ENCODE measurements around the gene DNAI2. TPM values are rescaled to one million over a fixed set of nuclear protein-coding genes. Genes with fewer than 3 reads are reported as not detected.

DNAI2 gene
- total RNA-seq, 1 experiment from 2014 or later = 0.26 TPM

DNA sequence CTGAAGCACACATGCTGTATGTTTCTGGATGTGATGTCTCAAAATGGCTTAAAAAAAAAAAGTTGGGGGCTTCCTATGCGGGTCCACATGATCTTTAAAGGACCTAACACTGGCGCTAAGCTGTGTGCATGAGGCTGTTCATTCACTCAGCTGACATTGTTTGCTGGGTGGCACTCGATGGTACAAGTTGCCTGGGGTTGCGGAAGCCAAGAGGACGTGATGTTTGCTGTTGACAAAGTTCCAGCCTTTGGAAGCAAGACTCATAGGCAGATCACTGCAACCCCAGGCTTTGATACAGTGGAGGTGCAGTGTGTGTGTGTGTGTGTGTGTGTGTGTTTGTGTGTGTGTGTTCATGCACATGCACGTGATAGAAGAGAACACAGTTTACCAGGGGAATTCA lies 29.5 kb upstream of the DNAI2 start (continued):
- TF ChIP-seq, protein P1, sequence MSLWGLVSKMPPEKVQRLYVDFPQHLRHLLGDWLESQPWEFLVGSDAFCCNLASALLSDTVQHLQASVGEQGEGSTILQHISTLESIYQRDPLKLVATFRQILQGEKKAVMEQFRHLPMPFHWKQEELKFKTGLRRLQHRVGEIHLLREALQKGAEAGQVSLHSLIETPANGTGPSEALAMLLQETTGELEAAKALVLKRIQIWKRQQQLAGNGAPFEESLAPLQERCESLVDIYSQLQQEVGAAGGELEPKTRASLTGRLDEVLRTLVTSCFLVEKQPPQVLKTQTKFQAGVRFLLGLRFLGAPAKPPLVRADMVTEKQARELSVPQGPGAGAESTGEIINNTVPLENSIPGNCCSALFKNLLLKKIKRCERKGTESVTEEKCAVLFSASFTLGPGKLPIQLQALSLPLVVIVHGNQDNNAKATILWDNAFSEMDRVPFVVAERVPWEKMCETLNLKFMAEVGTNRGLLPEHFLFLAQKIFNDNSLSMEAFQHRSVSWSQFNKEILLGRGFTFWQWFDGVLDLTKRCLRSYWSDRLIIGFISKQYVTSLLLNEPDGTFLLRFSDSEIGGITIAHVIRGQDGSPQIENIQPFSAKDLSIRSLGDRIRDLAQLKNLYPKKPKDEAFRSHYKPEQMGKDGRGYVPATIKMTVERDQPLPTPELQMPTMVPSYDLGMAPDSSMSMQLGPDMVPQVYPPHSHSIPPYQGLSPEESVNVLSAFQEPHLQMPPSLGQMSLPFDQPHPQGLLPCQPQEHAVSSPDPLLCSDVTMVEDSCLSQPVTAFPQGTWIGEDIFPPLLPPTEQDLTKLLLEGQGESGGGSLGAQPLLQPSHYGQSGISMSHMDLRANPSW (CRISPR knock-in tag; conservative IDR thresholded peaks at IDR 0.05; ENCODE audit: low read depth) = no peak
- no peak for TF ChIP-seq ETV6 (CRISPR knock-in tag; IDR thresholded peaks at IDR 0.05)
- TF ChIP-seq FOXK1 (CRISPR knock-in tag; IDR thresholded peaks at IDR 0.05) = no peak
- no peak for TF ChIP-seq ZNF138 (CRISPR knock-in tag; conservative IDR thresholded peaks at IDR 0.05)
- TF ChIP-seq SP1 (CRISPR knock-in tag; conservative IDR thresholded peaks at IDR 0.05) = no peak
- TF ChIP-seq, protein P2, sequence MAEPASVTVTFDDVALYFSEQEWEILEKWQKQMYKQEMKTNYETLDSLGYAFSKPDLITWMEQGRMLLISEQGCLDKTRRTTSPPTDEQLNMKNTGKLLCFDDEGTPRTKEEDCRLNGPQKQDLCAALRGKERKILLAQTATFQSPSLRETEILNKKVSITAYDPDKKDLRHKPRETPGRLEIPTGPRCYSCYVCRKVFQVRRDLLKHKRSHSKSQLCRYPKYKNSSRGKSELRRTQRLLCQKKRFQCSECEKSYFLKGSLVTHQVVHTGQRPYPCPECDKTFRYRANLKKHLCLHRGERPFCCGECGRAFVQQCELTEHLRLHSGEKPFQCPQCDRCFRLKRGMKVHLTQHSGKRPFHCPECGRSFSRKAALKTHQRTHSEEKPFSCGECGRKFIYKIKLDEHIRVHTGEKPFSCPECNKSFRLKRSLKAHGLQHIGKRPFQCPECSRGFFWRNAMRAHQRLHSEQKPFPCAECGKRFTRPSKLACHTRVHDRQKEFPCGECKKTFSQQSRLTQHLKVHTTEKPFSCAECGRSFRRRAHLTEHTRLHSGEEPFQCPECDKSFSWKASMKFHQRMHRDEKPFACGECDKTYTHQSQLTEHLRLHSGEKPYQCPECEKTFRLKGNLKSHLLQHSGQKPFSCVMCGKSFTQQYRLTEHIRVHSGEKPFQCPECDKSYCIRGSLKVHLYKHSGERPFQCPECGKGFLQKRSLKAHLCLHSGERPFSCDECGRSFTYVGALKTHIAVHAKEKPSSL (CRISPR knock-in tag; conservative IDR thresholded peaks at IDR 0.05) = no peak

DNA sequence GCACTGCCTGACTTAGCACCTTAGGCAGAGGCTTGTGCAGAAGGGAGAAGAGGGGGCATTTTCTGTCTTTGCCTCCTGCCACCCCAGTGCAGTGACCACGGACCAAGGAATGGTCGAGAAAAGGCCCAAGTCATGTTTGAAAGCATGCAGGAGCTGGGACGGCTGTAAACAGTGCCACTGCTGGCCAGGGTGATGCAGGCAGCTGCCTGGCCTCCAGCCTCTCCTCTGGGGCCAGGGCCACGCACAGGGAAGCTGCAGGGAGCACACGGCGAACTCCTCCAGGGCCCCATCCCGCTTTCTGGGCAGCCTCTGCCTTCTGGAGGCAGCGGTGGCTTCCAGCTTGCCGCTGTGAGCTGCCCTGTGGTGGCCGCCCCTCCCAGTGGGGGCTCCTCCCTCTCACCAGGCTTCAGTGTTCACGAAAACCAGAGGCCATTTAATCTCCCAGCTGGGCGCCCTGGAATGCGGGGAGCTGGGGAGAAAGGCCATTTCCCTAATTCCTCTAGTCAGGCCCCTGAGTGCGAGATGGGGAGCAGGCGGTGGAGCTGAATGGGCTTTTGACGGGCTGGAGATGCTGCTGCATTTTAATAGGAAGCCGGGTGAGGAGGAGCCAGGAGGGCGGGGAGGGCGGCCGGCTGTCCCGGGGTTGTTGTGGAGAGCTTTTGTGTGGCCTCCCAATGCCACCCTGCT lies 28.7 kb upstream of the DNAI2 start:
- ATAC-seq (peak; percentile 77), DNase-seq (ENCODE audit: low spot score) (peak; percentile 69)
- CTCF ChIA-PET = interaction anchor here (0.7 to 3.3 kb wide), 19 partner anchors 8 to 617 kb away, joined by 3 to 24 read pairs (median 6); partner anchors contain the start of genes DNAI2 and TTYH2
- peak overlapping the region; percentile 40; the same call in 1 of the 2 replicates for H3K4me3 Mint-ChIP-seq
- H3K9me3 Mint-ChIP-seq = peaks cover 8% of the 10 kb centered on the region
- no peak overlapping the region for H3K27ac Mint-ChIP-seq
- POLR2A ChIA-PET = interaction anchor here (0.9 to 1.7 kb wide), 2 partner anchors 11 to 32 kb away, joined by 5 to 6 read pairs; partner anchors contain the start of gene TTYH2
- peaks cover 8% of the 10 kb centered on the region for H3K36me3 Mint-ChIP-seq
- peaks cover 19% of the 10 kb centered on the region for H3K4me1 Mint-ChIP-seq
- peaks cover 7% of the 10 kb centered on the region for H3K27me3 Mint-ChIP-seq (ENCODE audit: low read depth)
- TF ChIP-seq MAX (CRISPR knock-in tag; IDR thresholded peaks at IDR 0.05) = peak; percentile 59
- TF ChIP-seq EMX1 (CRISPR knock-in tag; IDR thresholded peaks at IDR 0.05) = 0 out of 2 replicates have a peak, but pooled peaks have one; percentile 24
- no peak for TF ChIP-seq SMAD4 (CRISPR knock-in tag; IDR thresholded peaks at IDR 0.05)
- TF ChIP-seq, protein P3, sequence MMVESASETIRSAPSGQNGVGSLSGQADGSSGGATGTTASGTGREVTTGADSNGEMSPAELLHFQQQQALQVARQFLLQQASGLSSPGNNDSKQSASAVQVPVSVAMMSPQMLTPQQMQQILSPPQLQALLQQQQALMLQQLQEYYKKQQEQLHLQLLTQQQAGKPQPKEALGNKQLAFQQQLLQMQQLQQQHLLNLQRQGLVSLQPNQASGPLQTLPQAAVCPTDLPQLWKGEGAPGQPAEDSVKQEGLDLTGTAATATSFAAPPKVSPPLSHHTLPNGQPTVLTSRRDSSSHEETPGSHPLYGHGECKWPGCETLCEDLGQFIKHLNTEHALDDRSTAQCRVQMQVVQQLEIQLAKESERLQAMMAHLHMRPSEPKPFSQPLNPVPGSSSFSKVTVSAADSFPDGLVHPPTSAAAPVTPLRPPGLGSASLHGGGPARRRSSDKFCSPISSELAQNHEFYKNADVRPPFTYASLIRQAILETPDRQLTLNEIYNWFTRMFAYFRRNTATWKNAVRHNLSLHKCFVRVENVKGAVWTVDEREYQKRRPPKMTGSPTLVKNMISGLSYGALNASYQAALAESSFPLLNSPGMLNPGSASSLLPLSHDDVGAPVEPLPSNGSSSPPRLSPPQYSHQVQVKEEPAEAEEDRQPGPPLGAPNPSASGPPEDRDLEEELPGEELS (CRISPR knock-in tag; IDR thresholded peaks at IDR 0.05) = peak; percentile 33; the same call in 1 of the 2 replicates
- TF ChIP-seq ZNF121 (CRISPR knock-in tag; IDR thresholded peaks at IDR 0.05) = 0 out of 2 replicates have a peak, but pooled peaks have one; percentile 12
- TF ChIP-seq, protein P4, sequence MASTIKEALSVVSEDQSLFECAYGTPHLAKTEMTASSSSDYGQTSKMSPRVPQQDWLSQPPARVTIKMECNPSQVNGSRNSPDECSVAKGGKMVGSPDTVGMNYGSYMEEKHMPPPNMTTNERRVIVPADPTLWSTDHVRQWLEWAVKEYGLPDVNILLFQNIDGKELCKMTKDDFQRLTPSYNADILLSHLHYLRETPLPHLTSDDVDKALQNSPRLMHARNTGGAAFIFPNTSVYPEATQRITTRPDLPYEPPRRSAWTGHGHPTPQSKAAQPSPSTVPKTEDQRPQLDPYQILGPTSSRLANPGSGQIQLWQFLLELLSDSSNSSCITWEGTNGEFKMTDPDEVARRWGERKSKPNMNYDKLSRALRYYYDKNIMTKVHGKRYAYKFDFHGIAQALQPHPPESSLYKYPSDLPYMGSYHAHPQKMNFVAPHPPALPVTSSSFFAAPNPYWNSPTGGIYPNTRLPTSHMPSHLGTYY (CRISPR knock-in tag; IDR thresholded peaks at IDR 0.05) = 0 out of 2 replicates have a peak, but pooled peaks have one; percentile 47
- peak; percentile 57; the same call in 1 of the 2 replicates for TF ChIP-seq GTF2I (CRISPR knock-in tag; conservative IDR thresholded peaks at IDR 0.05)
- peak; percentile 68; the same call in 1 of the 2 replicates for TF ChIP-seq SP1 (CRISPR knock-in tag; conservative IDR thresholded peaks at IDR 0.05)
- TF ChIP-seq ETV6 (CRISPR knock-in tag; IDR thresholded peaks at IDR 0.05) = peak; percentile 84
- TF ChIP-seq FOXJ3 (CRISPR knock-in tag; IDR thresholded peaks at IDR 0.05; ENCODE audit: borderline replicate concordance) = no peak
- TF ChIP-seq SOX15 (CRISPR knock-in tag; IDR thresholded peaks at IDR 0.05) = no peak
- no peak for TF ChIP-seq JUN (CRISPR knock-in tag; IDR thresholded peaks at IDR 0.05)
- TF ChIP-seq, protein P1 (CRISPR knock-in tag; conservative IDR thresholded peaks at IDR 0.05; ENCODE audit: low read depth) = no peak
- TF ChIP-seq ESRRA (CRISPR knock-in tag; IDR thresholded peaks at IDR 0.05; ENCODE audit: borderline replicate concordance) = no peak
- TF ChIP-seq, protein P5, sequence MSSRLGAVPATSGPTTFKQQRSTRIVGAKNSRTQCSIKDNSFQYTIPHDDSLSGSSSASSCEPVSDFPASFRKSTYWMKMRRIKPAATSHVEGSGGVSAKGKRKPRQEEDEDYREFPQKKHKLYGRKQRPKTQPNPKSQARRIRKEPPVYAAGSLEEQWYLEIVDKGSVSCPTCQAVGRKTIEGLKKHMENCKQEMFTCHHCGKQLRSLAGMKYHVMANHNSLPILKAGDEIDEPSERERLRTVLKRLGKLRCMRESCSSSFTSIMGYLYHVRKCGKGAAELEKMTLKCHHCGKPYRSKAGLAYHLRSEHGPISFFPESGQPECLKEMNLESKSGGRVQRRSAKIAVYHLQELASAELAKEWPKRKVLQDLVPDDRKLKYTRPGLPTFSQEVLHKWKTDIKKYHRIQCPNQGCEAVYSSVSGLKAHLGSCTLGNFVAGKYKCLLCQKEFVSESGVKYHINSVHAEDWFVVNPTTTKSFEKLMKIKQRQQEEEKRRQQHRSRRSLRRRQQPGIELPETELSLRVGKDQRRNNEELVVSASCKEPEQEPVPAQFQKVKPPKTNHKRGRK (CRISPR knock-in tag; IDR thresholded peaks at IDR 0.05; ENCODE audit: borderline replicate concordance) = no peak
- peak; percentile 100 for TF ChIP-seq ZNF423 (CRISPR knock-in tag; IDR thresholded peaks at IDR 0.05)
- no peak for TF ChIP-seq ZNF671 (CRISPR knock-in tag; IDR thresholded peaks at IDR 0.05)
- TF ChIP-seq TEAD1 (CRISPR knock-in tag; IDR thresholded peaks at IDR 0.05) = peak; percentile 94; the same call in 1 of the 2 replicates
- no peak for TF ChIP-seq ZNF396 (CRISPR knock-in tag; IDR thresholded peaks at IDR 0.05; ENCODE audit: borderline replicate concordance)
- 0 out of 2 replicates have a peak, but pooled peaks have one; percentile 34 for TF ChIP-seq PRRX2 (CRISPR knock-in tag; IDR thresholded peaks at IDR 0.05)

Data from WTC11 (cell line).